Measurements from ENCODE around the gene CFAP119. TPM values are rescaled to one million over a fixed set of nuclear protein-coding genes. Genes with fewer than 3 reads are reported as not detected.

CFAP119 gene
- total RNA-seq, 2 donors from 2014 or later, result 8.6 to 12.7 TPM

DNA sequence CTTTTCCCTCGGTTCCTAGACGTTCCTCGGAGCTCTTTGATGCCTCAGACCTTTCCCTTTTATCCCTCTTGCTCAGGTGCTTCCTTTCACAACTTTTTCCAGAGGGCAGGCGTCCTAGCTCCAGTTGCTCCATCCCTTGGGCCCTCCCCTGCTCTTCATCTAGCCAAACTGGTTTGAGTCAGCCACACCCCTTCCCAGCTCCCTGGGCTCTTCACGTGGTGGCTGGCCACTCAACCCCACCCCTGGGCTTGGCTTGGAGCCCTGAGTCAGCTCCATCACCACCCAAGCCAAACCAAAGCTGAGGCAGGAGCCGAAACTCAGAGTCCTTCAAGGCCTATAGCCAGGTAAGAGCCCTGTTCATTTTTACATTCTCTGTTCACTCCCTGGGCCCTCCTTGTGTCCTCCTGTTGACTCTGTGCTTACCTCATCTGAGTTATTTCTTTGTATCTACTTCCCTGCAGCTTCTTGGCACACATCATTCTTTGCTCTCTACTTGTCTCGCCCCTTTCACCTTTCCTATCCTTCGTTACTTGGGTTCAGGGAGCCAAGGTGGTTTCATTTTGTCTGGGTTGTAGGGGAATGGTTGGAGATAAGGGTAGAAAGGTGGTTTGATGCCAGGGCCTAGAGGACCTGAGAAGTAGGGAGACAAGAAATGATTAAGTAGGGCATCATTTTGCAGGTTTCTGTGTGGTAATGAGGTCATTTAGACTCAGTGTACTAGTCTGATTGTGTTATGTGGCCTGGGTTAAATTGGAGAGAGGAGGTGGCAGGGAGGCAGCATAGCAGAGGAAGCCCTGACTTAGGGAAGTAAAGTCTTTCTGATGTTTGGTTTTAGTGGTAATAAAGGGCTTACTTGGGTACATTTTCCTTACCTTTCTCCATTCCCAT lies 21.3 kb downstream of the CFAP119 start:
- TF ChIP-seq, protein P1, sequence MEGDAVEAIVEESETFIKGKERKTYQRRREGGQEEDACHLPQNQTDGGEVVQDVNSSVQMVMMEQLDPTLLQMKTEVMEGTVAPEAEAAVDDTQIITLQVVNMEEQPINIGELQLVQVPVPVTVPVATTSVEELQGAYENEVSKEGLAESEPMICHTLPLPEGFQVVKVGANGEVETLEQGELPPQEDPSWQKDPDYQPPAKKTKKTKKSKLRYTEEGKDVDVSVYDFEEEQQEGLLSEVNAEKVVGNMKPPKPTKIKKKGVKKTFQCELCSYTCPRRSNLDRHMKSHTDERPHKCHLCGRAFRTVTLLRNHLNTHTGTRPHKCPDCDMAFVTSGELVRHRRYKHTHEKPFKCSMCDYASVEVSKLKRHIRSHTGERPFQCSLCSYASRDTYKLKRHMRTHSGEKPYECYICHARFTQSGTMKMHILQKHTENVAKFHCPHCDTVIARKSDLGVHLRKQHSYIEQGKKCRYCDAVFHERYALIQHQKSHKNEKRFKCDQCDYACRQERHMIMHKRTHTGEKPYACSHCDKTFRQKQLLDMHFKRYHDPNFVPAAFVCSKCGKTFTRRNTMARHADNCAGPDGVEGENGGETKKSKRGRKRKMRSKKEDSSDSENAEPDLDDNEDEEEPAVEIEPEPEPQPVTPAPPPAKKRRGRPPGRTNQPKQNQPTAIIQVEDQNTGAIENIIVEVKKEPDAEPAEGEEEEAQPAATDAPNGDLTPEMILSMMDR (IDR thresholded peaks at IDR 0.05), result no peak
- peak overlapping the region; percentile 6 for H3K4me3 ChIP-seq
- peaks cover 8% of the 10 kb centered on the region for H3K4me1 ChIP-seq

DNA sequence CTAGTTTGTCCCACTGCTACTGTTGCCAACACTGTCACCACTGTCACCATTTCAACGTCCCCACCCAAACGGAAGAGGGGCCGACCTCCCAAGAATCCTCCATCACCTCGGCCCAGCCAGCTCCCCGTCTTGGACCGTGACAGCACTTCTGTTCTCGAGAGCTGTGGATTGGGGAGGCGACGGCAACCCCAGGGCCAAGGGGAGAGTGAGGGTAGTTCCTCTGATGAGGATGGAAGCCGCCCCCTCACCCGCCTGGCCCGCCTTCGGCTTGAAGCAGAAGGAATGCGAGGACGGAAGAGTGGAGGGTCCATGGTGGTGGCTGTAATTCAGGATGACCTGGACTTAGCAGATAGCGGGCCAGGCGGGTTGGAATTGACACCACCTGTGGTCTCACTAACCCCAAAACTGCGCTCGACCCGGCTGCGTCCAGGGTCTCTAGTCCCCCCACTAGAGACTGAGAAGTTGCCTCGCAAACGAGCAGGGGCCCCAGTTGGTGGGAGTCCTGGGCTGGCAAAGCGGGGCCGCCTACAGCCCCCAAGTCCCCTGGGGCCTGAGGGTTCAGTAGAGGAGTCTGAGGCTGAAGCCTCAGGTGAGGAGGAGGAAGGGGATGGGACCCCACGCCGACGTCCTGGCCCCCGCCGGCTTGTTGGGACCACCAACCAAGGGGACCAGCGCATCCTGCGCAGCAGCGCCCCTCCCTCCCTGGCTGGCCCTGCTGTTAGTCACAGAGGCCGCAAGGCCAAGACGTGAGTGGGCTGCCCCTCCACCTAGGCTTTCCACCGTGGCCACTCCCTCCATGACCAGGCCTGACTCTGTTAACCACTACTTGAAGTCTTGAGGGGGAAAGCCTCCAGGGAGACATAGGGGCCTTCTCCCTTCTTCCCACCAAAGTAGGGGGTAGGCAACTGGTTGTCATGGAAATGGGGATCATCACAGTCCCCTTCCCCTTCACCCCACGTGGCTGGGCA lies 22.6 kb downstream of the CFAP119 start:
- DNase-seq, result no peak
- intact Hi-C loops (cut with DNase I), result no loop called here
- Histone ChIP-seq H3K4me1 (peaks cover 8% of the 10 kb centered on the region), H3K27ac (peak overlapping the region; percentile 80), H3K4me3 (no peak overlapping the region), H3K9ac (ENCODE audit: low read depth in 2 of 2, low read length in 2 of 2) (peak overlapping the region in 1 of 2 donors; percentile 48), H3K27me3 (no peaks in the 10 kb centered on the region), H3K36me3 (peaks cover 29% of the 10 kb centered on the region), H3K9me3 (no peaks in the 10 kb centered on the region)
- TF ChIP-seq, protein P1 (IDR thresholded peaks at IDR 0.05), result no peak

More for the DNA sequence above, 21.3 kb downstream of the CFAP119 start:
- Histone ChIP-seq H3K9ac (ENCODE audit: low read depth in 2 of 2, low read length in 2 of 2) (peak overlapping the region in 1 of 2 donors; percentile 72), H3K9me3 (no peaks in the 10 kb centered on the region), H3K36me3 (peaks cover 27% of the 10 kb centered on the region), H3K27me3 (no peaks in the 10 kb centered on the region), H3K27ac (peak overlapping the region; percentile 80)
- intact Hi-C loops (cut with DNase I), result no loop called here
- DNase-seq, result peak; percentile 97

DNA sequence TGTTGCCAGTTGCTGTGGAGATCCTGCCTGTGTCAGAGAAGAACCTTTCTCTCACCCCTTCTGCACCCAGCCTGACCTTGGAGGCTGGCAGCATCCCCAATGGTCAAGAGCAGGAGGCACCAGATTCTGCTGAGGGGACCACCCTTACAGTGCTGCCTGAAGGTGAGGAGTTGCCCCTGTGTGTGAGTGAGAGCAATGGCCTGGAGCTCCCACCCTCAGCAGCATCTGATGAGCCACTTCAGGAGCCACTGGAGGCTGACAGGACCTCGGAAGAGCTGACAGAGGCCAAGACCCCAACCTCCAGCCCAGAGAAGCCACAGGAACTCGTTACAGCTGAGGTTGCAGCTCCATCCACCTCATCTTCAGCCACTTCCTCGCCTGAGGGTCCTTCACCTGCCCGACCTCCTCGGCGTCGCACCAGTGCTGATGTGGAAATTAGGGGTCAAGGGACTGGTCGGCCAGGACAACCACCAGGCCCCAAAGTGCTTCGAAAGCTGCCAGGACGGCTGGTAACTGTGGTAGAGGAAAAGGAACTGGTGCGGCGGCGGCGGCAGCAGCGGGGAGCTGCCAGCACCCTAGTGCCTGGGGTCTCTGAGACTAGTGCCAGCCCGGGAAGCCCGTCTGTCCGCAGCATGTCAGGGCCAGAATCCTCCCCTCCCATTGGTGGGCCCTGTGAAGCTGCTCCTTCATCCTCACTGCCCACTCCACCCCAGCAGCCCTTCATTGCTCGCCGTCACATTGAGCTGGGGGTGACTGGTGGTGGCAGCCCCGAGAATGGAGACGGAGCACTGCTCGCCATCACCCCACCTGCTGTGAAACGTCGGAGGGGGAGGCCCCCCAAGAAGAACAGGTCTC lies 23.8 kb downstream of the CFAP119 start:
- peaks cover 40% of the 10 kb centered on the region for H3K36me3 ChIP-seq
- no peak for DNase-seq
- no peak overlapping the region for H3K27ac ChIP-seq
- intact Hi-C loops (cut with DNase I), result no loop called here
- H3K4me1 ChIP-seq, result peaks cover 8% of the 10 kb centered on the region
- no peaks in the 10 kb centered on the region for H3K9me3 ChIP-seq
- no peak overlapping the region for H3K9ac ChIP-seq (ENCODE audit: low read depth in 2 of 2, low read length in 2 of 2)
- H3K27me3 ChIP-seq, result no peaks in the 10 kb centered on the region
- H3K4me3 ChIP-seq, result no peak overlapping the region
- TF ChIP-seq, protein P1 (IDR thresholded peaks at IDR 0.05), result no peak

DNA sequence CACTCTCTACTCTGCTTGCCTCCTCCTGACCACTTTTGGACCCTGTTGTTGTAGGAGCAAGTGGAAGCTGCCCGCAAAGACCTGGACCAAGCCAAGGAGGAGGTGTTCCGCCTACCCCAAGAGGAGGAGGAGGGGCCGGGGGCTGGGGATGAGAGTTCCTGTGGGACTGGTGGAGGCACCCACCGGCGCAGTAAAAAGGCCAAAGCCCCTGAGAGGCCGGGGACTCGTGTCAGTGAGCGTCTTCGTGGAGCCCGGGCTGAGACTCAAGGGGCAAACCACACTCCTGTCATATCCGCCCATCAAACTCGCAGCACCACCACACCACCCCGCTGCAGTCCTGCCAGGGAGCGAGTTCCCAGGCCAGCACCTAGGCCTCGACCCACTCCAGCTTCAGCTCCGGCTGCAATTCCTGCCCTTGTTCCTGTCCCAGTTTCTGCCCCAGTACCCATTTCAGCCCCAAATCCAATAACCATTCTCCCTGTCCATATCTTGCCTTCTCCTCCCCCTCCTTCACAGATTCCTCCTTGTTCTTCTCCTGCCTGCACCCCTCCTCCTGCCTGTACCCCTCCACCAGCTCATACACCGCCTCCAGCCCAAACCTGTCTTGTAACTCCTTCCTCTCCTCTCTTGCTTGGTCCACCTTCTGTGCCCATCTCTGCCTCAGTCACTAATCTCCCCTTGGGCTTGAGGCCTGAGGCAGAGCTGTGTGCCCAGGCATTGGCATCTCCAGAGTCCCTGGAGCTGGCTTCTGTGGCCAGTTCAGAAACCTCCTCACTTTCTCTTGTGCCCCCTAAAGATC lies 24.7 kb downstream of the CFAP119 start:
- intact Hi-C loops (cut with DNase I), result no loop called here
- H3K27me3 ChIP-seq, result no peaks in the 10 kb centered on the region
- H3K9ac ChIP-seq (ENCODE audit: low read depth in 2 of 2, low read length in 2 of 2), result no peak overlapping the region
- no peaks in the 10 kb centered on the region for H3K9me3 ChIP-seq
- peaks cover 8% of the 10 kb centered on the region for H3K4me1 ChIP-seq
- no peak overlapping the region for H3K27ac ChIP-seq
- TF ChIP-seq, protein P1 (IDR thresholded peaks at IDR 0.05), result no peak
- no peak overlapping the region for H3K4me3 ChIP-seq
- no peak for DNase-seq
- H3K36me3 ChIP-seq, result peaks cover 47% of the 10 kb centered on the region

Data from colonic mucosa (tissue), 4 donors.